ENCODE measurements around the gene PRR5. TPM values are rescaled to one million over a fixed set of nuclear protein-coding genes. Genes with fewer than 3 reads are reported as not detected.
"Not testable (repeated sequence)": the region's sequence is repeated elsewhere in the genome, so short reads cannot be mapped to it uniquely, and the experiment has no call there.

The PRR5 gene
- total and polyA plus RNA-seq, 7 experiments from 2014 or later: 19.6 to 49.1 (median 30.7) TPM

DNA sequence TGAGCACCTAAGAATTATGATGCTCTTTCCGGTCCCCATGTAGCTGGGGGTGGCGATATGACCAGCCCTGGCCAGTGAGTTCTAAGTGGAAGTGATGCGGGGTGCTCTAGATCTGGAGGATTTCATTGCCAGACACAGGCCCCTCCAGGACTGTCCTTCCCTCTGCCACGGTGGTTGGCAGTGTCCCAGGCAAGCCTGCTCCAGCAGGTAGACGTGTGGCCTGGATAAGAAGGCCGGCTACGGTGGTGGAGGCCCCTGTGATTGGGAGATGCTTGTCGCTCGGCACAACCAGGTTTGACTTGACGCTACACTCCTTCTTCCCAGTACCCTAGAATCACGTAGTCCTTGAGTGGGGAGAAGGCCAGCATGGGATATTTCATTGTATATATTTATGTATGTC lies 41.2 kb downstream of the PRR5 start:
- Mint-ChIP-seq H3K9me3 (no peaks in the 10 kb centered on the region), H3K36me3 (no peaks in the 10 kb centered on the region), H3K4me1 (no peaks in the 10 kb centered on the region), H3K27me3 (peaks cover 0 to 6% (median 4%) of the 10 kb centered on the region in 5 donors), H3K27ac (no peak overlapping the region), H3K4me3 (no peak overlapping the region)
- ChIA-PET CTCF (interaction anchor here (0.8 kb wide), 1 partner anchor 8 kb away, joined by 3 read pairs; no protein-coding TSS in a partner anchor), POLR2A (no interaction called here)
- intact Hi-C loops (cut with micrococcal nuclease): no loop called here
- DNase-seq (no peak), ATAC-seq (no peak)
- Histone ChIP-seq H3K4me1 (ENCODE audit: control insufficient read depth in 2 of 2, insufficient read depth in 2 of 2, low read length in 2 of 2) (no peaks in the 10 kb centered on the region), H3K9me3 (ENCODE audit: control insufficient read depth in 2 of 3, low read length in 3 of 3) (no peaks in the 10 kb centered on the region), H3K36me3 (ENCODE audit: control insufficient read depth in 2 of 3, insufficient read depth in 3 of 3, low read length in 3 of 3) (no peaks in the 10 kb centered on the region), H3K27ac (ENCODE audit: low read depth, low read length) (no peak overlapping the region), H3K27me3 (ENCODE audit: control insufficient read depth in 2 of 2, insufficient read depth in 2 of 2, low read length in 2 of 2) (no peaks in the 10 kb centered on the region), H3K4me3 (ENCODE audit: low read length) (no peak overlapping the region)

- Mint-ChIP-seq H3K27me3 (peaks cover 0 to 10% (median 8%) of the 10 kb centered on the region in 5 donors), H3K36me3 (no peaks in the 10 kb centered on the region), H3K4me3 (no peak overlapping the region), H3K4me1 (no peaks in the 10 kb centered on the region), H3K27ac (no peak overlapping the region), H3K9me3 (no peaks in the 10 kb centered on the region)
- no peak overlapping the region for H3K27ac ChIP-seq (ENCODE audit: low read depth, low read length)
- DNase-seq (no peak), ATAC-seq (no peak)
- intact Hi-C loops (cut with micrococcal nuclease): no loop called here
- no peaks in the 10 kb centered on the region for H3K4me1 ChIP-seq (ENCODE audit: control insufficient read depth in 2 of 2, insufficient read depth in 2 of 2, low read length in 2 of 2)
- no peaks in the 10 kb centered on the region for H3K27me3 ChIP-seq (ENCODE audit: control insufficient read depth in 2 of 2, insufficient read depth in 2 of 2, low read length in 2 of 2)
- no peaks in the 10 kb centered on the region for H3K9me3 ChIP-seq (ENCODE audit: control insufficient read depth in 2 of 3, low read length in 3 of 3)
- POLR2A ChIA-PET: no interaction called here
- no peaks in the 10 kb centered on the region for H3K36me3 ChIP-seq (ENCODE audit: control insufficient read depth in 2 of 3, insufficient read depth in 3 of 3, low read length in 3 of 3)
- H3K4me3 ChIP-seq (ENCODE audit: low read length): no peak overlapping the region
- CTCF ChIA-PET: interaction anchor here (0.8 kb wide), 1 partner anchor 9 kb away, joined by 3 read pairs; no protein-coding TSS in a partner anchor
Measured at GRCh38 chr22:44743804-44744211, 41.8 kb downstream of the PRR5 start.

- Histone ChIP-seq H3K4me3 (ENCODE audit: low read length) (no peak overlapping the region), H3K9me3 (ENCODE audit: control insufficient read depth in 2 of 3, low read length in 3 of 3) (no peaks in the 10 kb centered on the region), H3K27ac (ENCODE audit: low read depth, low read length) (no peak overlapping the region), H3K27me3 (ENCODE audit: control insufficient read depth in 2 of 2, insufficient read depth in 2 of 2, low read length in 2 of 2) (no peaks in the 10 kb centered on the region), H3K36me3 (ENCODE audit: control insufficient read depth in 2 of 3, insufficient read depth in 3 of 3, low read length in 3 of 3) (no peaks in the 10 kb centered on the region), H3K4me1 (ENCODE audit: control insufficient read depth in 2 of 2, insufficient read depth in 2 of 2, low read length in 2 of 2) (no peaks in the 10 kb centered on the region)
- CTCF ChIA-PET: no interaction called here
- POLR2A ChIA-PET: no interaction called here
- Mint-ChIP-seq H3K4me3 (no peak overlapping the region), H3K9me3 (peaks cover 0 to 7% (median 0%) of the 10 kb centered on the region in 11 donors), H3K27ac (no peak overlapping the region), H3K36me3 (no peaks in the 10 kb centered on the region), H3K27me3 (peaks cover 10 to 23% (median 20%) of the 10 kb centered on the region in 5 donors), H3K4me1 (no peaks in the 10 kb centered on the region)
- ATAC-seq: no peak
- intact Hi-C loops (cut with micrococcal nuclease): no loop called here
- DNase-seq: no peak
Measured at GRCh38 chr22:44745853-44746789, 44.1 kb downstream of the PRR5 start.

DNA sequence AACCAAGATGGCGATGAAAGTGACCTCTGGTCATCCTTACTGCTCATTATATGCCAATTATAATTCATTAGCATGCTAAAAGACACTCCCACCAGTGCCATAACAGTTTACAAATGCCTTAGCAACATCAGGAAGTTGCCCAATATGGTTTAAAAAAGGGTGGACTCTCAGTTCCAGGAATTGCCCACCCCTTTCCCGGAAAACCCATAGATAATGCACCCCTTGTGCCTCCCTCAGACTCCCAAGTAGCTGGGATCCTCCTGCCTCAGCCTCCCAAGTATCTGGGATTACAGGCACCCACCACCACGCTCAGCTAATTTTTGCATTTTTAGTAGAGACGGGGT lies 45.8 kb downstream of the PRR5 start:
- POLR2A ChIA-PET; H3K36me3 ChIP-seq (ENCODE audit: control insufficient read depth in 2 of 3, insufficient read depth in 3 of 3, low read length in 3 of 3); H3K4me3 Mint-ChIP-seq; intact Hi-C loops (cut with micrococcal nuclease); ATAC-seq; H3K36me3 Mint-ChIP-seq; H3K27ac Mint-ChIP-seq; DNase-seq; H3K27ac ChIP-seq (ENCODE audit: low read depth, low read length); H3K4me3 ChIP-seq (ENCODE audit: low read length); H3K9me3 Mint-ChIP-seq; H3K4me1 Mint-ChIP-seq; H3K9me3 ChIP-seq (ENCODE audit: control insufficient read depth in 2 of 3, low read length in 3 of 3); CTCF ChIA-PET; H3K27me3 ChIP-seq (ENCODE audit: control insufficient read depth in 2 of 2, insufficient read depth in 2 of 2, low read length in 2 of 2); H3K4me1 ChIP-seq (ENCODE audit: control insufficient read depth in 2 of 2, insufficient read depth in 2 of 2, low read length in 2 of 2): not testable (repeated sequence)
- H3K27me3 Mint-ChIP-seq: peaks cover 10 to 34% (median 22%) of the 10 kb centered on the region in 5 donors

DNA sequence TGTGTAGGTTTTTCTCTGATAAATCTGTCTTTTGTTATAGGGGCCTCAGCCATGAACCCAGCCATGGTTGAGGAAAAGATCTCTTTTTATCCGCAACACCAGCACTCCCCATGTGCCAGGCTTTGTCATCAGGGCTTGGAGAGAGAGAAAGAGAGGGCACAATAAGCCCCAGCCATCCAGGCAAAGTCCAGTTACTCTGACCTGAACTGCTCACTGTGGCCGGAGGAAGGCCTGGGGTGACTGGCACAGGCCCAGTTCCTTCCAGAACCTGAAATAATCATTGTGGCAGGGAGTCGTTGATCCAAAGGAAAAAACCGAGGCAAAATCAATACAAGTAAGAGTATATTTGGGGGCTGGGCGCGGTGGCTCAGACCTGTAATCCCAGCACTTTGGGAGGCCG lies 46.5 kb downstream of the PRR5 start:
- no peaks in the 10 kb centered on the region for H3K9me3 ChIP-seq (ENCODE audit: control insufficient read depth in 2 of 3, low read length in 3 of 3)
- H3K4me1 Mint-ChIP-seq: peaks cover 0 to 6% (median 0%) of the 10 kb centered on the region in 7 donors
- no peak overlapping the region for H3K4me3 Mint-ChIP-seq
- H3K9me3 Mint-ChIP-seq: peaks cover 0 to 7% (median 0%) of the 10 kb centered on the region in 11 donors
- DNase-seq: no peak
- ChIA-PET CTCF (no interaction called here), POLR2A (no interaction called here)
- H3K27me3 ChIP-seq (ENCODE audit: control insufficient read depth in 2 of 2, insufficient read depth in 2 of 2, low read length in 2 of 2): peaks cover 0 to 7% of the 10 kb centered on the region in 2 donors
- peaks cover 0 to 4% of the 10 kb centered on the region in 2 donors for H3K4me1 ChIP-seq (ENCODE audit: control insufficient read depth in 2 of 2, insufficient read depth in 2 of 2, low read length in 2 of 2)
- H3K27ac ChIP-seq (ENCODE audit: low read depth, low read length): no peak overlapping the region
- H3K27me3 Mint-ChIP-seq: peaks cover 18 to 42% (median 30%) of the 10 kb centered on the region in 5 donors
- no peak overlapping the region for H3K27ac Mint-ChIP-seq
- H3K4me3 ChIP-seq (ENCODE audit: low read length): no peak overlapping the region
- H3K36me3 Mint-ChIP-seq: no peaks in the 10 kb centered on the region
- intact Hi-C loops (cut with micrococcal nuclease): no loop called here
- no peak for ATAC-seq
- no peaks in the 10 kb centered on the region for H3K36me3 ChIP-seq (ENCODE audit: control insufficient read depth in 2 of 3, insufficient read depth in 3 of 3, low read length in 3 of 3)

- H3K27ac ChIP-seq (ENCODE audit: low read depth, low read length): no peak overlapping the region
- DNase-seq (no peak), ATAC-seq (no peak)
- H3K9me3 ChIP-seq (ENCODE audit: control insufficient read depth in 2 of 3, low read length in 3 of 3): no peaks in the 10 kb centered on the region
- intact Hi-C loops (cut with micrococcal nuclease): no loop called here
- ChIA-PET CTCF (no interaction called here), POLR2A (no interaction called here)
- H3K4me3 ChIP-seq (ENCODE audit: low read length): no peak overlapping the region
- Mint-ChIP-seq H3K9me3 (peaks cover 0 to 11% (median 0%) of the 10 kb centered on the region in 11 donors), H3K4me1 (peaks cover 0 to 6% (median 0%) of the 10 kb centered on the region in 7 donors), H3K27ac (no peak overlapping the region), H3K36me3 (no peaks in the 10 kb centered on the region), H3K4me3 (no peak overlapping the region), H3K27me3 (peaks cover 30 to 61% (median 47%) of the 10 kb centered on the region in 5 donors)
- peaks cover 0 to 4% of the 10 kb centered on the region in 2 donors for H3K4me1 ChIP-seq (ENCODE audit: control insufficient read depth in 2 of 2, insufficient read depth in 2 of 2, low read length in 2 of 2)
- H3K36me3 ChIP-seq (ENCODE audit: control insufficient read depth in 2 of 3, insufficient read depth in 3 of 3, low read length in 3 of 3): no peaks in the 10 kb centered on the region
- peaks cover 4 to 13% of the 10 kb centered on the region in 2 donors for H3K27me3 ChIP-seq (ENCODE audit: control insufficient read depth in 2 of 2, insufficient read depth in 2 of 2, low read length in 2 of 2)
Measured at GRCh38 chr22:44750481-44750880, 48.5 kb downstream of the PRR5 start.

Data from naive thymus-derived CD4-positive, alpha-beta T cell (primary cell).